Activated T-helper 17 cell treated with anti-CD3 and anti-CD28 coated beads, Interleukin-2, amount 50 U/mL, for 72 hours (primary cell): Measurements from ENCODE around the gene NACC1. TPM values are rescaled to one million over a fixed set of nuclear protein-coding genes. Genes with fewer than 3 reads are reported as not detected.
"Not testable (repeated sequence)": the region's sequence is repeated elsewhere in the genome, so short reads cannot be mapped to it uniquely, and the experiment has no call there.

Experiments
- ATAC-seq: fragments of 150-1000 bp; cut with Tn5 transposase; replicated peaks from 2 replicates; pipeline ENCODE4 v1.10.0; 2021; ENCODE audit warnings: mild to moderate bottlenecking, moderate library complexity
- H3K27ac Mint-ChIP-seq: one replicate; pipeline ENCODE4 v1.8.0; 2022; ENCODE audit warnings: mixed read lengths
- H3K27me3 Mint-ChIP-seq: one replicate; pipeline ENCODE4 v1.8.0; 2022; ENCODE audit warnings: mixed read lengths
- H3K36me3 Mint-ChIP-seq: one replicate; pipeline ENCODE4 v1.8.0; 2022; ENCODE audit warnings: low read depth, mild to moderate bottlenecking, mixed read lengths
- H3K4me1 Mint-ChIP-seq: one replicate; pipeline ENCODE4 v1.8.0; 2022; ENCODE audit warnings: mixed read lengths
- H3K4me3 Mint-ChIP-seq: one replicate; pipeline ENCODE4 v1.8.0; 2022; ENCODE audit warnings: mild to moderate bottlenecking, mixed read lengths
- H3K9me3 Mint-ChIP-seq: one replicate; pipeline ENCODE4 v1.8.0; 2022; ENCODE audit warnings: mixed read lengths
- total RNA-seq, 2 donors: library from RNA; stranded (reverse); gene quantifications; one replicate each; pipeline ENCODE4 v1.2.3, GENCODE V29; 2022

NACC1 gene
- total RNA-seq, 2 donors from 2014 or later: 70.8 to 80.6 TPM

- Mint-ChIP-seq H3K4me3 (peak overlapping the region; percentile 86), H3K27ac (peak overlapping the region; percentile 87), H3K4me1 (peaks cover 24% of the 10 kb centered on the region), H3K27me3 (no peaks in the 10 kb centered on the region), H3K36me3 (no peaks in the 10 kb centered on the region), H3K9me3 (no peaks in the 10 kb centered on the region)
- peak; percentile 18 for ATAC-seq
Measured at GRCh38 chr19:13164343-13165161, 46.5 kb downstream of the NACC1 start.

GRCh38 chr19:13165162-13165997 is 47.3 kb downstream of the NACC1 start:
- H3K27ac Mint-ChIP-seq: peak overlapping the region; percentile 87
- H3K9me3 Mint-ChIP-seq: no peaks in the 10 kb centered on the region
- H3K4me1 Mint-ChIP-seq: peaks cover 32% of the 10 kb centered on the region
- no peaks in the 10 kb centered on the region for H3K27me3 Mint-ChIP-seq
- ATAC-seq: no peak
- peak overlapping the region; percentile 86 for H3K4me3 Mint-ChIP-seq
- no peaks in the 10 kb centered on the region for H3K36me3 Mint-ChIP-seq

GRCh38 chr19:13166151-13166550 is 48.1 kb downstream of the NACC1 start:
- H3K4me1 Mint-ChIP-seq: peaks cover 36% of the 10 kb centered on the region
- not testable (repeated sequence) for H3K27me3 Mint-ChIP-seq, H3K9me3 Mint-ChIP-seq, H3K27ac Mint-ChIP-seq, ATAC-seq, H3K36me3 Mint-ChIP-seq
- H3K4me3 Mint-ChIP-seq: peak overlapping the region; percentile 78

- peak overlapping the region; percentile 78 for H3K4me3 Mint-ChIP-seq
- peaks cover 35% of the 10 kb centered on the region for H3K4me1 Mint-ChIP-seq
- peak overlapping the region; percentile 37 for H3K27ac Mint-ChIP-seq
- H3K36me3 Mint-ChIP-seq: no peaks in the 10 kb centered on the region
- no peaks in the 10 kb centered on the region for H3K27me3 Mint-ChIP-seq
- ATAC-seq: no peak
- no peaks in the 10 kb centered on the region for H3K9me3 Mint-ChIP-seq
Measured at GRCh38 chr19:13169769-13170168, 51.7 kb downstream of the NACC1 start.

- Mint-ChIP-seq H3K4me3 (peak overlapping the region; percentile 93), H3K4me1 (peaks cover 33% of the 10 kb centered on the region), H3K27me3 (no peaks in the 10 kb centered on the region), H3K9me3 (no peaks in the 10 kb centered on the region), H3K36me3 (no peaks in the 10 kb centered on the region), H3K27ac (peak overlapping the region; percentile 98)
- ATAC-seq: no peak
Measured at GRCh38 chr19:13171146-13171545, 53.1 kb downstream of the NACC1 start.

- Mint-ChIP-seq H3K9me3 (no peaks in the 10 kb centered on the region), H3K27ac (peak overlapping the region; percentile 98), H3K27me3 (no peaks in the 10 kb centered on the region), H3K36me3 (no peaks in the 10 kb centered on the region), H3K4me1 (peaks cover 28% of the 10 kb centered on the region), H3K4me3 (peak overlapping the region; percentile 93)
- ATAC-seq: peak; percentile 43
Measured at GRCh38 chr19:13172346-13173138, 54.5 kb downstream of the NACC1 start.

GRCh38 chr19:13173139-13173737 is 55.2 kb downstream of the NACC1 start:
- Mint-ChIP-seq H3K4me3 (peak overlapping the region; percentile 93), H3K9me3 (no peaks in the 10 kb centered on the region), H3K4me1 (peaks cover 28% of the 10 kb centered on the region), H3K27me3 (no peaks in the 10 kb centered on the region), H3K36me3 (no peaks in the 10 kb centered on the region), H3K27ac (peak overlapping the region; percentile 98)
- no peak for ATAC-seq

GRCh38 chr19:13176345-13176744 is 58.3 kb downstream of the NACC1 start:
- ATAC-seq: no peak
- H3K27ac Mint-ChIP-seq: no peak overlapping the region
- no peaks in the 10 kb centered on the region for H3K36me3 Mint-ChIP-seq
- peaks cover 20% of the 10 kb centered on the region for H3K4me1 Mint-ChIP-seq
- H3K4me3 Mint-ChIP-seq: no peak overlapping the region
- no peaks in the 10 kb centered on the region for H3K27me3 Mint-ChIP-seq
- H3K9me3 Mint-ChIP-seq: no peaks in the 10 kb centered on the region

- H3K9me3 Mint-ChIP-seq, H3K27ac Mint-ChIP-seq, H3K27me3 Mint-ChIP-seq, H3K36me3 Mint-ChIP-seq, ATAC-seq, H3K4me3 Mint-ChIP-seq: not testable (repeated sequence)
- peaks cover 11% of the 10 kb centered on the region for H3K4me1 Mint-ChIP-seq
Measured at GRCh38 chr19:13177584-13177983, 59.5 kb downstream of the NACC1 start.

- H3K27ac Mint-ChIP-seq, H3K36me3 Mint-ChIP-seq, ATAC-seq, H3K27me3 Mint-ChIP-seq, H3K4me3 Mint-ChIP-seq, H3K9me3 Mint-ChIP-seq: not testable (repeated sequence)
- H3K4me1 Mint-ChIP-seq: peaks cover 10% of the 10 kb centered on the region
Measured at GRCh38 chr19:13178291-13178690, 60.2 kb downstream of the NACC1 start.

- peak overlapping the region; percentile 42 for H3K4me3 Mint-ChIP-seq
- peak overlapping the region; percentile 75 for H3K27ac Mint-ChIP-seq
- H3K9me3 Mint-ChIP-seq: no peaks in the 10 kb centered on the region
- peak; percentile 56 for ATAC-seq
- H3K4me1 Mint-ChIP-seq: peaks cover 10% of the 10 kb centered on the region
- H3K27me3 Mint-ChIP-seq: no peaks in the 10 kb centered on the region
- no peaks in the 10 kb centered on the region for H3K36me3 Mint-ChIP-seq
Measured at GRCh38 chr19:13181747-13182388, 63.8 kb downstream of the NACC1 start.

- H3K4me1 Mint-ChIP-seq: peaks cover 10% of the 10 kb centered on the region
- H3K27ac Mint-ChIP-seq, H3K36me3 Mint-ChIP-seq, H3K27me3 Mint-ChIP-seq, ATAC-seq, H3K4me3 Mint-ChIP-seq, H3K9me3 Mint-ChIP-seq: not testable (repeated sequence)
Measured at GRCh38 chr19:13184926-13185325, 66.9 kb downstream of the NACC1 start.

- H3K4me1 Mint-ChIP-seq, H3K9me3 Mint-ChIP-seq, H3K36me3 Mint-ChIP-seq, H3K27me3 Mint-ChIP-seq, H3K4me3 Mint-ChIP-seq, H3K27ac Mint-ChIP-seq, ATAC-seq: not testable (repeated sequence)
Measured at GRCh38 chr19:13185763-13186657, 67.9 kb downstream of the NACC1 start.
